ENCODE data around the gene TNNT1.

DNA sequence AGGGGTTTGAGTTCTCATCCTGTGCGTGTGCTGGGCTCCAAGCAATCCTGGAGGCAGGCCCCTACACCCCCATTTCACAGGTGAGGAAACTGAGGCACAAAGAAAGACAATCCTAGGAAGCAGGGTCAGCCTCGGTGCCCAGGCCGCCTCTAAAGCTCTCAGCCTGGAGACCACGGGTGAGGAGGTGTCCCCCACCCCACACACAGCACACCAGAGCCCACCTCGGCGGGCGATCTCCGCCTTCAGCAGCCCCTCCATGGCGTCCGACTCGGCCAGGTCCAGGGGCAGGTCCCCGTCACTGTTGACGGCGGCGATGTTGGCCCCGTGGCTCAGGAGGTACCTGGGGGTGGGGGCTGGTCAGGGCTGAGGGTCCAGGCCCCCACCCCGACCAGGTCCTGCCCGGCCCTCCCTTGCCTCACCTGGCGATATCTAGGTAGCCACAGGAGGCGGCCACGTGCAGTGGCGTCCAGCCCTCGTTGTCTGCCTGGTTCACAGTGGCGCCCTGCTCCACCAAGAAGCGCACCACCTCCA lies 36.7 kb downstream of the TNNT1 start:
- TF ChIP-seq ZNF70 (CRISPR knock-in tag; IDR thresholded peaks at IDR 0.05) (no peak), SNAI2 (CRISPR knock-in tag; IDR thresholded peaks at IDR 0.05) (no peak)

Data from SK-N-SH treated with all-trans-retinoic acid at 6 μM for 48 hours (cell line).